Vagina (tissue), 2 donors: ENCODE results near the gene CTNND2.

Source experiments
- CTCF ChIP-seq, 3 experiments: fragments of 450-650 bp in 2 of 3; fragments of 200-600 bp in 1 of 3; sonication (generic) in 1 of 3; IDR thresholded peaks; one replicate each; pipeline ENCODE4 v1.5.1; 2017 to 2019; ENCODE audit warnings: antibody characterized with exemption in 3 of 3, mild to moderate bottlenecking in 2 of 3, moderate library complexity in 2 of 3
- POLR2A ChIP-seq, 2 donors: fragments of 450-650 bp; IDR thresholded peaks; one replicate each; pipeline ENCODE4 v1.6.1; 2017; ENCODE audit warnings: antibody characterized with exemption in 2 of 2, mild to moderate bottlenecking in 2 of 2, moderate library complexity in 2 of 2
- POLR2AphosphoS5 ChIP-seq, 2 donors: sonication (generic); formaldehyde crosslinking; IDR thresholded peaks; one replicate each; pipeline ENCODE4 v1.9.0; 2017; ENCODE audit warnings: antibody characterized with exemption in 2 of 2, mild to moderate bottlenecking in 2 of 2, low read depth in 1 of 2; ENCODE audit not compliant: insufficient read depth in 1 of 2

DNA sequence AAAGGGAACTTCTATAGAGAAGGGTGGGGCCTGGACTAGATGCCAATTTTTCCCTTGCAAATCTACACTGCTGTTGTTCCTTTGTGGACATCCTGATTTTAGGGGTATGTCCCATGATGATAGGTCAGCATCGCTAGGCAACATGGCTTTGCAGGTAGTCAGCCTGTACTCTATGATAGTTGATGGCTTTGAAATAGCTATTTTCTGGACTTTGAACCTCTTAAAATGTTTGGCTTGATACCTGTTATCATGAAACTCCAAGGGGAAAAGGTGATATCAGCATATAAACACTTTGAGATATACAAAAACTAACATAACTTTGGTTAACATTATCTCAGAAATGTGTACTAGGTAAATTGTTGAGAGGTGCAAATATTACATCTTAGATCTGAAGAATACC, 533.2 kb downstream of the CTNND2 start:
- TF ChIP-seq POLR2A (IDR thresholded peaks at IDR 0.05), result no peak
- no peak for TF ChIP-seq CTCF (IDR thresholded peaks at IDR 0.05)
- no peak for TF ChIP-seq POLR2AphosphoS5 (IDR thresholded peaks at IDR 0.05; ENCODE audit: insufficient read depth in 1 of 2, low read depth in 1 of 2)
